HFFc6 (cell line): ENCODE measurements around the gene SPSB4. TPM values are rescaled to one million over a fixed set of nuclear protein-coding genes. Genes with fewer than 3 reads are reported as not detected.
"Not testable (repeated sequence)": the region's sequence is repeated elsewhere in the genome, so short reads cannot be mapped to it uniquely, and the experiment has no call there.

Experiments
- DNase-seq: peaks from one replicate; pipeline ENCODE4 v3.0.0-alpha.2; 2018
- H3K27ac Mint-ChIP-seq: 2 replicates; pipeline ENCODE4 v1.8.0; 2020; ENCODE audit warnings: mild to moderate bottlenecking, mixed read lengths
- H3K27me3 Mint-ChIP-seq: 2 replicates; pipeline ENCODE4 v1.8.0; 2021; ENCODE audit warnings: mild to moderate bottlenecking, moderate library complexity, mixed read lengths; ENCODE audit not compliant: insufficient read depth
- H3K36me3 Mint-ChIP-seq: 2 replicates; pipeline ENCODE4 v1.8.0; 2021; ENCODE audit warnings: low read depth, mixed read lengths
- H3K4me1 Mint-ChIP-seq: 2 replicates; pipeline ENCODE4 v1.8.0; 2020; ENCODE audit warnings: low read depth, mixed read lengths
- H3K4me3 Mint-ChIP-seq: 2 replicates; pipeline ENCODE4 v1.8.0; 2020; ENCODE audit warnings: mild to moderate bottlenecking, moderate library complexity, mixed read lengths
- H3K9me3 Mint-ChIP-seq: 2 replicates; pipeline ENCODE4 v1.8.0; 2020; ENCODE audit warnings: mild to moderate bottlenecking, mixed read lengths
- total RNA-seq, 6 experiments: library from RNA; stranded (reverse); fragmentation: NEBNext Ultra II Directional; extraction: Animal tissue kit (Norgen Biotek cat#: 25700); gene quantifications; 2 replicates in 1 of 6; 3 replicates in 5 of 6; pipeline ENCODE4 v1.2.3, GENCODE V29; 2021
- TF ChIP-seq, protein P1 (sequence below): fragments of 200-600 bp; sonication (generic); IDR thresholded peaks from 2 replicates; pipeline ENCODE4 v1.5.0; 2021; ENCODE audit warnings: antibody characterized with exemption, mild to moderate bottlenecking

The SPSB4 gene
- total RNA-seq, 6 experiments from 2014 or later = not detected

DNA sequence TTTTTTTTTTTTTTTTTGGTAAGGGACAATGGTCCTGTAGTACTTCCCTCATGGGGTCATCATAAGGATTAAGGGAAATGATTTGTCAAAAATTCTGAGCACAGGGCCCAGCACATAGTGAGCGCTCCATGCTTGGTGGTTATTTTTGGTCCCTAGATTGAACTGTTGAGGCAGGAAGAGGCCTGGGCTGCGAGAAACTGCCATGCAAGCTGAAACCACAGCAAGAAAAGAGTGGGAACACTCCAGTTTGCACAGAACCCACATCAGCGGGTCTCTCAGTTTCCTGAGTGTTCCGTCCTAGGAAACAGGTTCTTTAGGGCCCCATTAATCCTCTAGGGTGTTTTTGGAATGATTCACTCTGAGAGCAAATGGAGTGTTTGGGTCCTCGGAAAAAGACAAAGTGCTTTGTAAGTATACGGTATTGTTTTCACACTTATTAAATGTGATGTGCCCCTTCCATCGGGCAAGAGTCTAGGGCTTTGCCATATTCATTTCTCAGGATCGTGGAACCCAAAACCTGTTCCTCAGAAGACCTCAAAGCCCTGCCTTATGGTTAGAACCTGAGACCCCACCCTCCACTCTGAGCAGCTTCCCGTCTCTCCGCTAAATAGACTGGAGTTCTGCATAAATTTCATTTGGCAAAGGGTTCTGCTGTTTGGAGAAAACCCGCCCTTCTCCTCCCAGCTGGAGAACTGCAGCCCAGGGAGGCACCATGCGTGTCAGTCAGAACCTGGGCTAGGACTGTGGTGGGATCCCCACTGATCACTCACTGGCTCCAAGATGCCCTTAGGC is 60.4 kb downstream of the SPSB4 start:
- no peaks in the 10 kb centered on the region for H3K4me1 Mint-ChIP-seq
- peaks cover 5% of the 10 kb centered on the region; the same call in 1 of the 2 replicates for H3K9me3 Mint-ChIP-seq
- H3K36me3 Mint-ChIP-seq = no peaks in the 10 kb centered on the region
- H3K4me3 Mint-ChIP-seq = no peak overlapping the region
- DNase-seq = no peak
- peaks cover 10% of the 10 kb centered on the region for H3K27me3 Mint-ChIP-seq
- no peak overlapping the region for H3K27ac Mint-ChIP-seq
- TF ChIP-seq, protein P1, sequence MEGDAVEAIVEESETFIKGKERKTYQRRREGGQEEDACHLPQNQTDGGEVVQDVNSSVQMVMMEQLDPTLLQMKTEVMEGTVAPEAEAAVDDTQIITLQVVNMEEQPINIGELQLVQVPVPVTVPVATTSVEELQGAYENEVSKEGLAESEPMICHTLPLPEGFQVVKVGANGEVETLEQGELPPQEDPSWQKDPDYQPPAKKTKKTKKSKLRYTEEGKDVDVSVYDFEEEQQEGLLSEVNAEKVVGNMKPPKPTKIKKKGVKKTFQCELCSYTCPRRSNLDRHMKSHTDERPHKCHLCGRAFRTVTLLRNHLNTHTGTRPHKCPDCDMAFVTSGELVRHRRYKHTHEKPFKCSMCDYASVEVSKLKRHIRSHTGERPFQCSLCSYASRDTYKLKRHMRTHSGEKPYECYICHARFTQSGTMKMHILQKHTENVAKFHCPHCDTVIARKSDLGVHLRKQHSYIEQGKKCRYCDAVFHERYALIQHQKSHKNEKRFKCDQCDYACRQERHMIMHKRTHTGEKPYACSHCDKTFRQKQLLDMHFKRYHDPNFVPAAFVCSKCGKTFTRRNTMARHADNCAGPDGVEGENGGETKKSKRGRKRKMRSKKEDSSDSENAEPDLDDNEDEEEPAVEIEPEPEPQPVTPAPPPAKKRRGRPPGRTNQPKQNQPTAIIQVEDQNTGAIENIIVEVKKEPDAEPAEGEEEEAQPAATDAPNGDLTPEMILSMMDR = no peak

DNA sequence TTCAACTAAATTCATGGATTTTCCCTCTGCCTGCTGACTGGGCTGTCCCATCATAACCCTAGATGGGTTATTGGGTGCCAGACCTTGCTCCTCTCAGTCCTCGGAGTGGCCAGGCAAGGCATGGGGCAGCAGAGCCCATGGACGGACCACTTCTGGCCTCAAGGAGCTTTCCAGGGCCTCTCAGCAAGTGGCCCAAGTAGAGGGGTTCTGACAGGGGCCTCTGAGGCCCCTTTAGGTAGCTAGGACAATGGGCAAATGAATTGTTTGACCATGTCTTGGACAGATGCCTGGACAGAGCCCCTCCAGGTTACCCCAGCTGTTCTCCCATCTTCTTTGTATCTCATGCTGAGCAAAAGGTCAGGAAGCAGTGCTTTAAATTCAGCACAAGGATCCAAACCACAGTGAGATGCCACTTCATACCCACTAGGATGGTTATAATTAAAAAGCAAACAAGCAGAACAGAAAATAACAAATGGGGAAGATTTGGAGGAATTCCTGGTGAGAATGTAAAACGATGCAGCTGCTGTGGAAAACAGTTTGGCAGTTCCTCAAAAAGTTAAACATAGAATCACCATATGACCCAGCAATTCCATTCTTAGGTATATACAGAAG is 61.6 kb downstream of the SPSB4 start:
- DNase-seq = no peak
- Mint-ChIP-seq H3K36me3 (no peaks in the 10 kb centered on the region), H3K27ac (no peak overlapping the region), H3K27me3 (peaks cover 7% of the 10 kb centered on the region), H3K9me3 (peaks cover 5% of the 10 kb centered on the region; the same call in 1 of the 2 replicates), H3K4me3 (no peak overlapping the region), H3K4me1 (no peaks in the 10 kb centered on the region)
- TF ChIP-seq, protein P1 = no peak

DNA sequence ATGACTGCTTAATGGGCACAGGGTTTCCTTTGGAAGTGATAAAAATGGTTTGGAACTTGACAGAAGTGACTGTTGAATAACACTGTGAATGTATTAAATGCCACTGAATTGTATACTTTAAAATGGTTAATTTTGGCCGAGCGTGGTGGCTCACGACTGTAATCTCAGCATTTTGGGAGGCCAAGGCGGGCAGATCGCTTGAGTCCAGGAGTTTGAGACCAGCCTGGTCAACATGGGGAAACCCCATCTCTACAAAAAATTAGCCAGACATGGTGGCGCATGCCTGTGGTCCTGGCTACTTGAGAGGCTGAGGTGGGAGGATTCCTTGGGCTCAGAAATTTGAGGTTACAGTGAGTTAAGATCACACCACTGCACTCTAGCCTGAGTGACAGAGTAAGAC is 62.5 kb downstream of the SPSB4 start:
- not testable (repeated sequence) for H3K27me3 Mint-ChIP-seq, DNase-seq, H3K36me3 Mint-ChIP-seq, H3K9me3 Mint-ChIP-seq, H3K4me3 Mint-ChIP-seq, H3K27ac Mint-ChIP-seq, H3K4me1 Mint-ChIP-seq

DNA sequence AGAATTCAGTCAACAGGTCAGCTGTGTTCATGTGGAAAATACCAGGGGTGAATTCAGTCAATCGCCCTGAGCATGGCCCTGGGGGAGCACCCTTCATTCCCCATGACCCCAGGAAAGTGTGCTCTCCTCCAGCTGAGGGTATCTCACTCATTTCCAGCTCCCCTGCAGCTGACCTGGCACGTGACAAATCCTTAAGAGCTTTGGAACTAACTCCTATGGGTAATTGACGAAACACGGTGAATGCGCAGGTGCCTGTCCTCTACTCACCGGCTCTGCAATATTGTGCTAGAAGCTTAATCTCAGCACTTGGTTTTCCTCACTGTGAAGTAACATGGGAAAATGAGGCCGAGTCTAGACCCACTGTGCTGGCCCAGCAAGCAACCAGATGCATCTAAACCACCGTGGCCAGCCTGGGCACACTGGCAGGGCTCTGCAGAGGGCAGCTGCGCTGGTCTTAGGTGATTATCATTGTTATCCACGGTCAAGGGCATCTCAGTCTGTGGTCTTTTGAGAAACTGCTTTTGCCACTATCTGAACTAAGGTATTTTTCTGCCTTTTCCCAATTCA is 63.1 kb downstream of the SPSB4 start:
- TF ChIP-seq, protein P1 = no peak
- H3K4me1 Mint-ChIP-seq = no peaks in the 10 kb centered on the region
- peaks cover 3% of the 10 kb centered on the region for H3K27me3 Mint-ChIP-seq
- H3K27ac Mint-ChIP-seq = no peak overlapping the region
- DNase-seq = no peak
- H3K36me3 Mint-ChIP-seq = no peaks in the 10 kb centered on the region
- H3K4me3 Mint-ChIP-seq = no peak overlapping the region
- peaks cover 5% of the 10 kb centered on the region; the same call in 1 of the 2 replicates for H3K9me3 Mint-ChIP-seq

DNA sequence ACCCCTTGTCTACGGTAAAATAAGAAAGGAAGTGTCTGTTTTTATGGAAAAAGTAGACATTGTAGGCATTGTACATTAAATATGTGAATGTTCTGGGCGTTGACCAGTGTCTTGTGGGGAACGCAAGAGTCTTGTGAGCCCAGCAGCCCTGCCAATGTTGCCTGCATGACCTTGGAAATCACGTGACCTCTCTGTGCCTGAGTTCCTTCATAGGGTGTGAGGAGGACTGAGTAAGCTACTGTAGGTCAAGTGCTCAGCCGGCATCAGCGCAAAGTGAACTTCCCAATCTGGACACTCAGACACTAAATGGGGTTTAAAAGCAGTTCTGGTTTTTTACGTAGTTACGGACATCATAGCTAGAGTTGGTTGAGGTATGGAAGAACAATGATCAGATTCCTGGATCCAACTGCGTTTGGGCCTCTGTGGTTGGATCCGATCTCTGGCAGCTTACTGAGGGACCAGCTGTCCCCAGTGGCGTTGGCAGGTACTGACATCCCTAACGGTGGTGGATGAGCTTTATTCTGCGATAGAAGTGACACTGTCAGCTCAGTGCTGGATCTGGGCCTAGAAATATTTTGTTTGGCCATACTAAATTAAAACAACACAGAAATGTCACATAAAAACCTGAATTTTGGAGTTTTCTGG is 63.8 kb downstream of the SPSB4 start:
- no peaks in the 10 kb centered on the region for H3K4me1 Mint-ChIP-seq
- TF ChIP-seq, protein P1 = peak; percentile 61
- no peaks in the 10 kb centered on the region for H3K36me3 Mint-ChIP-seq
- H3K27me3 Mint-ChIP-seq = peaks cover 2% of the 10 kb centered on the region
- H3K4me3 Mint-ChIP-seq = no peak overlapping the region
- peaks cover 3% of the 10 kb centered on the region; the same call in 1 of the 2 replicates for H3K9me3 Mint-ChIP-seq
- no peak for DNase-seq
- H3K27ac Mint-ChIP-seq = no peak overlapping the region
